ENCODE measurements around the gene MCRIP1. TPM values are rescaled to one million over a fixed set of nuclear protein-coding genes. Genes with fewer than 3 reads are reported as not detected.

Gene MCRIP1
- total RNA-seq, 2 donors from 2014 or later: 83.6 to 150 TPM

- WGBS: 85% methylated on average over 9 of the region's 9 CpGs
- H3K27me3 ChIP-seq (replicated peaks; ENCODE audit: insufficient read depth): peaks cover 33% of the 10 kb centered on the region
Measured at GRCh38 chr17:81801327-81801726, 31.8 kb downstream of the MCRIP1 start.

GRCh38 chr17:81794509-81794908, 38.6 kb downstream of the MCRIP1 start:
- 39% methylated on average over 8 of the region's 8 CpGs for WGBS
- no peaks in the 10 kb centered on the region for H3K9me3 ChIP-seq
- H3K4me1 ChIP-seq (replicated peaks): no peaks in the 10 kb centered on the region
- no peaks in the 10 kb centered on the region for H3K36me3 ChIP-seq
- no peak for DNase-seq (ENCODE audit: low spot score)
- intact Hi-C loops (cut with DNase I): no loop called here
- no peak overlapping the region for H3K27ac ChIP-seq
- H3K27me3 ChIP-seq (replicated peaks; ENCODE audit: insufficient read depth): no peaks in the 10 kb centered on the region
- TF ChIP-seq POLR2A (IDR thresholded peaks at IDR 0.05) (no peak), POLR2AphosphoS5 (IDR thresholded peaks at IDR 0.05) (no peak), CTCF (IDR thresholded peaks at IDR 0.05) (no peak)
- no peak overlapping the region for H3K4me3 ChIP-seq

More at GRCh38 chr17:81801327-81801726, 31.8 kb downstream of the MCRIP1 start:
- TF ChIP-seq POLR2AphosphoS5 (IDR thresholded peaks at IDR 0.05): no peak
- no peak for TF ChIP-seq CTCF (IDR thresholded peaks at IDR 0.05)
- TF ChIP-seq POLR2A (IDR thresholded peaks at IDR 0.05): no peak
- no peak overlapping the region for H3K27ac ChIP-seq
- H3K4me3 ChIP-seq: no peak overlapping the region
- H3K9me3 ChIP-seq: no peaks in the 10 kb centered on the region
- H3K4me1 ChIP-seq (replicated peaks): no peaks in the 10 kb centered on the region
- intact Hi-C loops (cut with DNase I): no loop called here
- no peaks in the 10 kb centered on the region for H3K36me3 ChIP-seq
- DNase-seq (ENCODE audit: low spot score): no peak

- 95% methylated on average over 3 of the region's 3 CpGs for WGBS
- TF ChIP-seq POLR2A (IDR thresholded peaks at IDR 0.05) (no peak), POLR2AphosphoS5 (IDR thresholded peaks at IDR 0.05) (no peak), CTCF (IDR thresholded peaks at IDR 0.05) (no peak)
- H3K27me3 ChIP-seq (replicated peaks; ENCODE audit: insufficient read depth): no peaks in the 10 kb centered on the region
- no peak overlapping the region for H3K4me3 ChIP-seq
- intact Hi-C loops (cut with DNase I): no loop called here
- H3K4me1 ChIP-seq (replicated peaks): no peaks in the 10 kb centered on the region
- DNase-seq (ENCODE audit: low spot score): no peak
- no peak overlapping the region for H3K27ac ChIP-seq
- H3K36me3 ChIP-seq: no peaks in the 10 kb centered on the region
- H3K9me3 ChIP-seq: no peaks in the 10 kb centered on the region
Measured at GRCh38 chr17:81794074-81794476, 39.0 kb downstream of the MCRIP1 start.

- Histone ChIP-seq H3K9me3 (no peaks in the 10 kb centered on the region), H3K27me3 (replicated peaks; ENCODE audit: insufficient read depth) (no peaks in the 10 kb centered on the region), H3K4me3 (no peak overlapping the region), H3K36me3 (no peaks in the 10 kb centered on the region), H3K4me1 (replicated peaks) (no peaks in the 10 kb centered on the region), H3K27ac (no peak overlapping the region)
- no peak for DNase-seq (ENCODE audit: low spot score)
- TF ChIP-seq POLR2A (IDR thresholded peaks at IDR 0.05) (no peak), POLR2AphosphoS5 (IDR thresholded peaks at IDR 0.05) (no peak), CTCF (IDR thresholded peaks at IDR 0.05) (no peak)
- intact Hi-C loops (cut with DNase I): no loop called here
- 91% methylated on average over 8 of the region's 8 CpGs for WGBS
Measured at GRCh38 chr17:81792675-81793615, 40.1 kb downstream of the MCRIP1 start.

Other genes with a start within 250 kb of the MCRIP1 start
- gene NPLOC4, start 196.2 kb downstream of the MCRIP1 start, total RNA-seq: 10 to 100 TPM; 40.1 to 84.8 TPM
- gene TSPAN10, start 196.1 kb downstream of the MCRIP1 start, total RNA-seq: 1 to 10 TPM; 2.5 to 2.9 TPM
- gene PDE6G, start 176.7 kb downstream of the MCRIP1 start, total RNA-seq: not detected
- 10 to 100 TPM; 52.5 to 59.2 TPM for gene OXLD1, start 166.7 kb downstream of the MCRIP1 start, total RNA-seq
- 10 to 100 TPM; 18.5 to 27.7 TPM for gene CCDC137, start 166.6 kb downstream of the MCRIP1 start, total RNA-seq
- gene ARL16, start 149.5 kb downstream of the MCRIP1 start, total RNA-seq: 10 to 100 TPM; 27.9 to 49.5 TPM
- gene HGS, start 149.3 kb downstream of the MCRIP1 start, total RNA-seq: 100 to 1,000 TPM; 102 to 167 TPM
- gene MRPL12, start 129.9 kb downstream of the MCRIP1 start, total RNA-seq: 10 to 100 TPM; 53.4 to 63.5 TPM
- gene SLC25A10, start 121.0 kb downstream of the MCRIP1 start, total RNA-seq: 10 to 100 TPM; 39.1 to 39.4 TPM
- under 1 TPM in 1 of 2 donors, not detected in 1; 0.97 TPM for gene GCGR, start 29.1 kb downstream of the MCRIP1 start, total RNA-seq
- 1 to 10 TPM in 1 of 2 donors, not detected in 1; 1.6 TPM for gene PPP1R27, start 1.8 kb upstream of the MCRIP1 start, total RNA-seq
- 1,000 to 10,000 TPM in 1 of 2 donors, 100 to 1,000 TPM in 1; 509 to 2,101 TPM for gene P4HB, start 27.2 kb upstream of the MCRIP1 start, total RNA-seq
- gene ARHGDIA, start 38.0 kb upstream of the MCRIP1 start, total RNA-seq: 100 to 1,000 TPM; 193 to 274 TPM
- 100 to 1,000 TPM in 1 of 2 donors, 10 to 100 TPM in 1; 83.9 to 108 TPM for gene ALYREF, start 58.3 kb upstream of the MCRIP1 start, total RNA-seq
- gene ANAPC11, start 58.4 kb upstream of the MCRIP1 start, total RNA-seq: 100 to 1,000 TPM; 128 to 278 TPM
- 10 to 100 TPM in 1 of 2 donors, 1 to 10 TPM in 1; 9.8 to 10.9 TPM for gene NPB, start 68.9 kb upstream of the MCRIP1 start, total RNA-seq
- 10 to 100 TPM; 51.4 to 69.2 TPM for gene PCYT2, start 78.1 kb upstream of the MCRIP1 start, total RNA-seq
- 10 to 100 TPM; 22.4 to 39.9 TPM for gene SIRT7, start 84.9 kb upstream of the MCRIP1 start, total RNA-seq
- 10 to 100 TPM; 11.3 to 27.7 TPM for gene MAFG, start 94.4 kb upstream of the MCRIP1 start, total RNA-seq
- gene PYCR1, start 104.0 kb upstream of the MCRIP1 start, total RNA-seq: 10 to 100 TPM; 35.0 to 91.2 TPM
- gene MYADML2, start 113.9 kb upstream of the MCRIP1 start, total RNA-seq: under 1 TPM in 1 of 2 donors, not detected in 1; 0.14 TPM
- gene NOTUM, start 127.9 kb upstream of the MCRIP1 start, total RNA-seq: 1 to 10 TPM in 1 of 2 donors, under 1 TPM in 1; 0.50 to 8.3 TPM
- 10 to 100 TPM; 30.7 to 39.7 TPM for gene ASPSCR1, start 144.3 kb upstream of the MCRIP1 start, total RNA-seq
- 100 to 1,000 TPM in 1 of 2 donors, 10 to 100 TPM in 1; 84.9 to 263 TPM for gene CENPX, start 189.6 kb upstream of the MCRIP1 start, total RNA-seq
- gene LRRC45, start 190.0 kb upstream of the MCRIP1 start, total RNA-seq: 10 to 100 TPM; 22.2 to 24.1 TPM
- gene RAC3, start 198.4 kb upstream of the MCRIP1 start, total RNA-seq: 10 to 100 TPM; 41.8 to 93.9 TPM
- gene DCXR, start 204.4 kb upstream of the MCRIP1 start, total RNA-seq: 100 to 1,000 TPM; 235 to 744 TPM
- gene RFNG, start 218.5 kb upstream of the MCRIP1 start, total RNA-seq: 10 to 100 TPM; 48.8 to 92.7 TPM
- 100 to 1,000 TPM; 163 to 182 TPM for gene GPS1, start 218.6 kb upstream of the MCRIP1 start, total RNA-seq
- gene DUS1L, start 232.5 kb upstream of the MCRIP1 start, total RNA-seq: 100 to 1,000 TPM in 1 of 2 donors, 10 to 100 TPM in 1; 95.9 to 119 TPM